Common myeloid progenitor, CD34-positive (primary cell): ENCODE data around the gene INTS7.
"Not testable (repeated sequence)": the region's sequence is repeated elsewhere in the genome, so short reads cannot be mapped to it uniquely, and the experiment has no call there.

ENCODE experiments used
- CTCF ChIA-PET: fragments of 350-600 bp; sonication (Branson Sonifier 250); formaldehyde crosslinking; loops from one replicate; lab custom pipeline; 2021; ENCODE audit warnings: antibody characterized with exemption; lab: Charles Lee
- POLR2A ChIA-PET: fragments of 350-600 bp; sonication (Branson Sonifier 250); formaldehyde crosslinking; loops from one replicate; lab custom pipeline; 2021; ENCODE audit warnings: antibody characterized with exemption; lab: Charles Lee
- DNase-seq, 3 donors: peaks; one replicate each; pipeline versions ENCODE4 v3.0.0 to v3.0.0-alpha.2; 2013
- H3K27ac ChIP-seq, 2 experiments: 1 replicate in 1 of 2; 2 replicates in 1 of 2; pipeline ENCODE4 v1.7.0; 2013; ENCODE audit warnings: inconsistent platforms in 2 of 2, low read length in 2 of 2, mild to moderate bottlenecking in 2 of 2, low read depth in 1 of 2, moderate library complexity in 1 of 2; ENCODE audit not compliant: severe bottlenecking in 2 of 2, insufficient read depth in 1 of 2, poor library complexity in 1 of 2
- H3K27me3 ChIP-seq, 5 experiments: replicated peaks in 2 of 5; 1 replicate in 3 of 5; 2 replicates in 2 of 5; pipeline versions ENCODE4 v1.6.1 to v1.7.0; 2013; ENCODE audit warnings: low read length in 4 of 5, mild to moderate bottlenecking in 2 of 5, moderate library complexity in 2 of 5, inconsistent platforms in 1 of 5; ENCODE audit not compliant: insufficient read depth in 5 of 5, control insufficient read depth in 4 of 5
- H3K36me3 ChIP-seq, 4 experiments: 1 replicate in 2 of 4; 2 replicates in 2 of 4; pipeline versions ENCODE4 v1.6.1 to v1.7.0; 2013; ENCODE audit warnings: low read length in 3 of 4, control low read depth in 1 of 4, mild to moderate bottlenecking in 1 of 4; ENCODE audit not compliant: control insufficient read depth in 4 of 4, insufficient read depth in 4 of 4
- H3K4me1 ChIP-seq, 4 experiments: 1 replicate in 3 of 4; 2 replicates in 1 of 4; pipeline versions ENCODE4 v1.6.1 to v1.7.1; 2013; ENCODE audit warnings: low read length in 3 of 4, mild to moderate bottlenecking in 3 of 4, control low read depth in 1 of 4, inconsistent platforms in 1 of 4, moderate library complexity in 1 of 4; ENCODE audit not compliant: control insufficient read depth in 4 of 4, insufficient read depth in 4 of 4; ENCODE audit errors: control extremely low read depth in 1 of 4
- H3K4me3 ChIP-seq, 7 experiments: 1 replicate in 4 of 7; 2 replicates in 3 of 7; pipeline versions ENCODE4 v1.5.1 to v1.7.0; 2013; ENCODE audit warnings: mild to moderate bottlenecking in 7 of 7, low read length in 6 of 7, moderate library complexity in 6 of 7, inconsistent platforms in 2 of 7, low read depth in 2 of 7, control low read depth in 1 of 7; ENCODE audit not compliant: insufficient read depth in 4 of 7, control insufficient read depth in 1 of 7; ENCODE audit errors: extremely low read depth in 1 of 7
- H3K9me3 ChIP-seq, 5 experiments: 1 replicate in 4 of 5; 2 replicates in 1 of 5; pipeline versions ENCODE4 v1.6.1 to v1.7.1; 2013; ENCODE audit warnings: low read length in 4 of 5, mild to moderate bottlenecking in 2 of 5, inconsistent platforms in 1 of 5, low read depth in 1 of 5, moderate library complexity in 1 of 5; ENCODE audit not compliant: control insufficient read depth in 4 of 5, insufficient read depth in 2 of 5; ENCODE audit errors: control extremely low read depth in 1 of 5
- whole genome bisulfite sequencing: methylation state at CpG from one replicate; pipeline ENCODE4 v1.1.5; 2013; ENCODE audit not compliant: insufficient coverage; 5-methylcytosine and 5-hydroxymethylcytosine counted together

INTS7 gene

DNA sequence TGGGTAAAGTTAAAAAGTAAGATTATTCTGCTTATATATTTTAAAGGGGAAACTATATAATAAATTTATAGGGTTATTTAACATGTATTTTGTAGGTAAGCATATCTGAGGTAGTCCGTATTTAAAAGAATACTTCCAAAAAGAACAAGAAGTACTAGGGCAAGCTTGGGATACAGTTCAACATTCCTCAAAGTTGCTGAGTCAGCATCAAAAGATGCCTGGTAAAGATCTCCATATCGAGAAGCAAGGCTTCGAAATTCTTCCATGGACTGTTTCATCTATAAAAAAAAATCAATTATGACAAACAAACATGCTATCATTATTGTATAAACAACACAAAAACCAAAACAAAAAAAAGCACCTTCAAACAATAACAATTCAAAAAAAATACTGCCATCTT, 67.7 kb downstream of the INTS7 start:
- peaks cover 0 to 3% (median 0%) of the 10 kb centered on the region in 5 experiments for H3K9me3 ChIP-seq
- no peaks in the 10 kb centered on the region for H3K27me3 ChIP-seq
- H3K4me3 ChIP-seq = no peak overlapping the region
- CTCF ChIA-PET = no interaction called here
- H3K36me3 ChIP-seq = peaks cover 4 to 39% (median 24%) of the 10 kb centered on the region in 4 experiments
- no peak for DNase-seq
- H3K4me1 ChIP-seq = no peaks in the 10 kb centered on the region
- H3K27ac ChIP-seq = no peak overlapping the region
- POLR2A ChIA-PET = no interaction called here
- 90% methylated on average over 2 of the region's 3 CpGs for WGBS

DNA sequence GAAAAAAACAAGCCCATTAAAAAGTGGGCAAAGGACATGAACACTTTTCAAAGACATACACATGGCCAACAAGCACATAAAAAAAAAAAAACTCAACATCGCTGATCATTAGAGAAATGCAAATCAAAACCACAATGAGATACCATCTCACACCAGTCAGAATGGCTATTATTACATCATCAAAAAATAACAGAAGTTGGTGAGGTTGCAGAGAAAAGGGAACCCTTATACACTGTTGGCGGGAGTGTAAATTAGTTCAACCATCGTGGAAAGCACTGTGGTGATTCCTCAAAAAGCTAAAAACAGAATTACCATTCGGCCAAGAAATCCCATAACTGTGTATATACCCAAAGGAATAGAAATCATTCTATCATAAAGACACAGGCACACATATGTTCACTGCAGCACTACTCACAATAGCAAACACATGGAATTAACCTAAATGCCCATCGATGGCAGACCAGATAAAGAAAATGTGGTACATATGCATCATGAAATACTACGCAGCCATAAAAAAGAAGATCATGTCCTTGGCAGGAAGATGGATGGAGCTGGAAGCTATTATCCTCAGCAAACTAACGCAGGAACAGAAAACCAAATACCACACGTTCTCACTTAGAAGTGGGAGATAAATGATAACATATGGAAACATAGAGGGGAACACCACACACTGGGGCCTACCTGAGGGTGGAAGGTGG, 70.1 kb downstream of the INTS7 start:
- no peak overlapping the region for H3K4me3 ChIP-seq
- ChIA-PET POLR2A (no interaction called here), CTCF (interaction anchor here (1.5 kb wide), 1 partner anchor 8 kb away, joined by 4 read pairs; no protein-coding TSS in a partner anchor)
- peaks cover 6 to 57% (median 27%) of the 10 kb centered on the region in 4 experiments for H3K36me3 ChIP-seq
- WGBS = 100% methylated on average over 2 of the region's 8 CpGs
- no peak overlapping the region for H3K27ac ChIP-seq
- peaks cover 0 to 3% (median 0%) of the 10 kb centered on the region in 5 experiments for H3K9me3 ChIP-seq
- H3K27me3 ChIP-seq = no peaks in the 10 kb centered on the region
- H3K4me1 ChIP-seq = no peaks in the 10 kb centered on the region
- DNase-seq = peak in 2 of 3 donors; percentile 55 to 62

DNA sequence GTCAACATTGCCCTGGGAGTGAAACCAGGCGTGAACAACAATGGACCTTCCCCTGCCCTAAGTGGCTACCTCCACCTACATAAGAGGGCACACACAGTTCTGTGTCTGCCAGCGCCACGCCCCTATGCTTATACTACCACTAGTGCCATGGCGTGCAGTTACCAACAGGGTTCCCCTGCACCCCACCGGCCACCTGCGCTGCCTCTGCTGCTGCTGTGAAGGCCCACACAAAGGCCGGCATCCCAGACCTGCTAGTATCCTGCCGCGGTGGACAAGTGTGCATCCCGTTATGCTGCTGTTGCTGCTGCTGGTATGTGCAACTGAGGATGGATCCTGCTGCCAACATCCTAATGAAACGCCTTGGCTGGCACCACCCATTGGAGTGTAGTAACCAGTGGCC, 75.7 kb downstream of the INTS7 start:
- 95% methylated on average over 10 of the region's 11 CpGs for WGBS
- Histone ChIP-seq H3K9me3 (no peaks in the 10 kb centered on the region), H3K4me1 (no peaks in the 10 kb centered on the region), H3K27ac (no peak overlapping the region), H3K27me3 (no peaks in the 10 kb centered on the region), H3K4me3 (no peak overlapping the region), H3K36me3 (peaks cover 12 to 61% (median 26%) of the 10 kb centered on the region in 4 experiments)
- ChIA-PET CTCF (no interaction called here), POLR2A (no interaction called here)
- DNase-seq = no peak

DNA sequence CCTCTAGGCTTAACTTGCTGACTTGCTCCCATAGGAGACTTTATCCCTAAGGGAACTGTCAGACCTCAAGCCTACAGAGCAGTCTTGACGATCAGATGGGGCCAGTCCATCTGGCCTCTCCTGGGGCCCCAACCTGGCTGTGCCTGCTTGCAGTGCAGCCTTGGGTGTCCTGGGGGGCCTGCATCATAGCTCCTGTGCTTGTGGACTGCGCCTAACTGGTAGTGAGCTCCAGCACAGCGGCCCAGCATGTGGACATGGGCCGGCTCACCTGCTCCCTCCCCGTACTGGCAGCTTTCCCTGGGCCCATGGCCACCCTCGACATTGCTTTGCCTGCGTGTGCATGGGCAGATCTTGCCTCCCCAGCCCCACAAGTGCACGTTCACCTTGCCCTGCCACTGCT, 76.1 kb downstream of the INTS7 start:
- Histone ChIP-seq H3K9me3 (no peaks in the 10 kb centered on the region), H3K27ac (no peak overlapping the region), H3K27me3 (no peaks in the 10 kb centered on the region), H3K36me3 (peaks cover 12 to 59% (median 26%) of the 10 kb centered on the region in 4 experiments), H3K4me3 (no peak overlapping the region), H3K4me1 (no peaks in the 10 kb centered on the region)
- POLR2A ChIA-PET = no interaction called here
- WGBS = 100% methylated on average over 8 of the region's 8 CpGs
- no peak for DNase-seq
- CTCF ChIA-PET = no interaction called here

DNA sequence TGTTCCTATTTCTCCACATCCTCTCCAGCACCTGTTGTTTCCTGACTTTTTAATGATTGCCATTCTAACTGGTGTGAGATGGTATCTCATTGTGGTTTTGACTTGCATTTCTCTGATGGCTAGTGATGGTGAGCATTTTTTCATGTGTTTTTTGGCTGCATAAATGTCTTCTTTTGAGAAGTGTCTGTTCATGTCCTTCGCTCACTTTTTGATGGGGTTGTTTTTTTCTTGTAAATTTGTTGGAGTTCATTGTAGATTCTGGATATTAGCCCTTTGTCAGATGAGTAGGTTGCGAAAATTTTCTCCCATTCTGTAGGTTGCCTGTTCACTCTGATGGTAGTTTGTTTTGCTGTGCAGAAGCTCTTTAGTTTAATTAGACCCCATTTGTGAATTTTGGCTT, 81.3 kb downstream of the INTS7 start:
- POLR2A ChIA-PET, DNase-seq, H3K27ac ChIP-seq, H3K27me3 ChIP-seq, H3K9me3 ChIP-seq, H3K4me3 ChIP-seq, CTCF ChIA-PET: not testable (repeated sequence)
- H3K36me3 ChIP-seq = peaks cover 3 to 26% (median 12%) of the 10 kb centered on the region in 4 experiments
- no CpG with 5 or more reads among the region's 2 CpGs for WGBS
- H3K4me1 ChIP-seq = peaks cover 3 to 10% (median 9%) of the 10 kb centered on the region in 4 experiments

DNA sequence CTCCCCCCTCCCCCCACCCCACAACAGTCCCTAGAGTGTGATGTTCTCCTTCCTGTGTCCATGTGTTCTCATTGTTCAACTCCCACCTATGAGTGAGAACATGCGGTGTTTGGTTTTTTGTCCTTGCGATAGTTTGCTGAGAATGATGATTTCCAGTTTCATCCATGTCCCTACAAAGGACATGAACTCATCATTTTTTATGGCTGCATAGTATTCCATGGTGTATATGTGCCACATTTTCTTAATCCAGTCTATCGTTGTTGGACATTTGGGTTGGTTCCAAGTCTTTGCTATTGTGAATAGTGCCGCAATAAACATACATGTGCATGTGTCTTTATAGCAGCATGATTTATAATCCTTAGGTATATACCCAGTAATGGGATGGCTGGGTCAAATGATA, 81.8 kb downstream of the INTS7 start:
- POLR2A ChIA-PET = not testable (repeated sequence)
- WGBS = no CpG with 5 or more reads among the region's 4 CpGs

DNA sequence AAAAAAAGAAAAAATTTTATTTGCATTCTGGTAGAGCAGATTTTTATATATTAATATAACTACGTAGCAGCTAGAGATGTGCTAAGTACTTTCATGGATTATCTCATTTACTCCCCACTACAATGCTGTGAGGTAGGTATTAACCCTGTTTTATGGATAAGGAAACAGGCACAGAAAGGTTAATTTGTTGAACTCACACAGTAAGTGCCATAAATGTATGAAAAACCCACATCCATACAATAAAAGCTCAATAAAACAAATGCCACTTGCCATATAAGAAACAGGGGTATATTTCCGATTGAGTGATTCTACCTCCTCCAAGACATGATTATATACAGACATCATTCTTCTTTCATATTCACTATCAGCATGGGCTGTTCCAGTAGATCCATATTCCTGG, 83.1 kb downstream of the INTS7 start:
- H3K4me1 ChIP-seq = peaks cover 3 to 10% (median 9%) of the 10 kb centered on the region in 4 experiments
- ChIA-PET CTCF (no interaction called here), POLR2A (no interaction called here)
- H3K4me3 ChIP-seq = no peak overlapping the region
- H3K27ac ChIP-seq = peak overlapping the region in 1 of 2 experiments; percentile 31
- no peaks in the 10 kb centered on the region for H3K27me3 ChIP-seq
- 100% methylated on average over 1 of the region's 2 CpGs for WGBS
- no peak for DNase-seq
- H3K36me3 ChIP-seq = peaks cover 0 to 22% (median 11%) of the 10 kb centered on the region in 4 experiments
- no peaks in the 10 kb centered on the region for H3K9me3 ChIP-seq

More for the DNA sequence above, 81.8 kb downstream of the INTS7 start:
- DNase-seq, CTCF ChIA-PET, H3K4me3 ChIP-seq, H3K9me3 ChIP-seq, H3K27me3 ChIP-seq, H3K27ac ChIP-seq: not testable (repeated sequence)
- H3K4me1 ChIP-seq = peaks cover 3 to 10% (median 9%) of the 10 kb centered on the region in 4 experiments
- peaks cover 0 to 21% (median 12%) of the 10 kb centered on the region in 4 experiments for H3K36me3 ChIP-seq
